DND-41 (cell line): ENCODE measurements around the gene KRTDAP.

Source experiments
- ATAC-seq: fragments of 200-7000 bp; cut with Tn5 transposase; 3 replicates; pipeline ENCODE4 v1.9.1; 2021; ENCODE audit warnings: low read depth; ENCODE audit not compliant: insufficient read depth
- DNase-seq: peaks from one replicate; pipeline ENCODE4 v3.0.0-alpha.2; 2020
- H2AFZ ChIP-seq: 2 replicates; pipeline ENCODE4 v1.6.0; 2012; ENCODE audit warnings: low read depth, low read length
- H3K27ac ChIP-seq: 2 replicates; pipeline ENCODE4 v1.5.1; 2012; ENCODE audit warnings: low read length, inconsistent platforms
- H3K27me3 ChIP-seq: fragments of 200-600 bp; sonication (generic); 2 replicates; pipeline ENCODE4 v1.6.0; 2012; ENCODE audit warnings: low read length, mild to moderate bottlenecking, inconsistent platforms; ENCODE audit not compliant: insufficient read depth, poor library complexity
- H3K36me3 ChIP-seq: 2 replicates; pipeline ENCODE4 v1.5.1; 2012; ENCODE audit warnings: low read length, inconsistent platforms; ENCODE audit not compliant: insufficient read depth
- H3K4me1 ChIP-seq: 2 replicates; pipeline ENCODE4 v1.5.1; 2012; ENCODE audit warnings: mild to moderate bottlenecking, low read length; ENCODE audit not compliant: insufficient read depth
- H3K4me2 ChIP-seq: 2 replicates; pipeline ENCODE4 v1.6.0; 2012; ENCODE audit warnings: mild to moderate bottlenecking, moderate library complexity, low read length, inconsistent platforms; ENCODE audit not compliant: insufficient read depth
- H3K4me3 ChIP-seq, 2 experiments: fragments of 200-600 bp in 1 of 2; shearing (Covaris generic) in 1 of 2; 2 replicates each; pipeline ENCODE4 v1.5.1; 2012 to 2016; ENCODE audit warnings: inconsistent platforms in 2 of 2, low read length in 2 of 2, mild to moderate bottlenecking in 2 of 2, low read depth in 1 of 2, moderate library complexity in 1 of 2
- H3K79me2 ChIP-seq: 2 replicates; pipeline ENCODE4 v1.6.0; 2012; ENCODE audit warnings: low read length, inconsistent platforms; ENCODE audit not compliant: insufficient read depth
- H3K9ac ChIP-seq: 2 replicates; pipeline ENCODE4 v1.6.0; 2012; ENCODE audit warnings: low read depth, mild to moderate bottlenecking, inconsistent platforms, low read length, moderate library complexity
- H3K9me3 ChIP-seq: 2 replicates; pipeline ENCODE4 v1.5.1; 2012; ENCODE audit warnings: low read length, moderate library complexity, mild to moderate bottlenecking, inconsistent platforms; ENCODE audit not compliant: insufficient read depth, severe bottlenecking
- H4K20me1 ChIP-seq: 2 replicates; pipeline ENCODE4 v1.6.0; 2012; ENCODE audit warnings: low read length; ENCODE audit not compliant: insufficient read depth
- CTCF ChIP-seq: IDR thresholded peaks from 2 replicates; pipeline ENCODE4 v1.5.1; 2012; ENCODE audit warnings: borderline replicate concordance, low read length, moderate library complexity, mild to moderate bottlenecking; ENCODE audit not compliant: poor library complexity, severe bottlenecking; ENCODE audit errors: extremely low read depth
- EZH2 ChIP-seq: IDR thresholded peaks from 3 replicates; pipeline ENCODE4 v1.6.1; 2012; ENCODE audit warnings: borderline replicate concordance, low read depth, mild to moderate bottlenecking, moderate library complexity, low read length, inconsistent platforms; ENCODE audit not compliant: severe bottlenecking

The KRTDAP gene

GRCh38 chr19:35490364-35490763 is at the start of gene KRTDAP:
KRTDAP (minus strand) TSS chr19:35490464; CDS start chr19:35490442, 22 bp downstream.
- no peak within 1 kb of the TSS for H3K4me3 ChIP-seq
- no peak for DNase-seq
- H3K27me3 ChIP-seq = peaks cover 26% of the 10 kb centered on the region

GRCh38 chr19:35539850-35540249 is 49.6 kb upstream of the KRTDAP start:
- H3K36me3 ChIP-seq = peaks cover 5% of the 10 kb centered on the region; the same call in 1 of the 2 replicates
- no peaks in the 10 kb centered on the region for H3K27me3 ChIP-seq
- H3K4me2 ChIP-seq = no peak overlapping the region
- no peaks in the 10 kb centered on the region for H4K20me1 ChIP-seq
- no peak overlapping the region for H3K27ac ChIP-seq
- H2AFZ ChIP-seq = no peak overlapping the region
- H3K79me2 ChIP-seq = peaks cover 1% of the 10 kb centered on the region; the same call in 1 of the 2 replicates
- no peak overlapping the region for H3K9ac ChIP-seq
- TF ChIP-seq CTCF = no peak
- TF ChIP-seq EZH2 = no peak
- H3K4me1 ChIP-seq = peaks cover 14% of the 10 kb centered on the region
- H3K4me3 ChIP-seq = no peak overlapping the region
- 0 out of 3 replicates have a peak, but pooled peaks have one; percentile 16 for ATAC-seq
- no peak for DNase-seq
- no peaks in the 10 kb centered on the region for H3K9me3 ChIP-seq

More at GRCh38 chr19:35490364-35490763, at the start of gene KRTDAP:
- no peaks in the 10 kb centered on the region for H3K9me3 ChIP-seq
- no peaks in the 10 kb centered on the region for H3K36me3 ChIP-seq
- TF ChIP-seq CTCF (no peak), EZH2 (no peak)
- no peaks in the 10 kb centered on the region for H3K79me2 ChIP-seq
- no peak for ATAC-seq
- no peak within 1 kb of the TSS for H3K27ac ChIP-seq
- no peak within 1 kb of the TSS for H3K9ac ChIP-seq
- H2AFZ ChIP-seq = no peak within 1 kb of the TSS
- peaks cover 3% of the 10 kb centered on the region; the same call in 1 of the 2 replicates for H3K4me1 ChIP-seq
- H3K4me2 ChIP-seq = no peak within 1 kb of the TSS
- no peaks in the 10 kb centered on the region for H4K20me1 ChIP-seq

- Histone ChIP-seq H3K4me3 (no peak overlapping the region), H3K36me3 (peaks cover 5% of the 10 kb centered on the region; the same call in 1 of the 2 replicates), H2AFZ (no peak overlapping the region), H3K4me2 (no peak overlapping the region), H3K27me3 (no peaks in the 10 kb centered on the region), H3K4me1 (peaks cover 9% of the 10 kb centered on the region), H3K79me2 (no peaks in the 10 kb centered on the region), H3K27ac (no peak overlapping the region), H4K20me1 (no peaks in the 10 kb centered on the region), H3K9me3 (no peaks in the 10 kb centered on the region), H3K9ac (no peak overlapping the region)
- TF ChIP-seq CTCF = no peak
- no peak for TF ChIP-seq EZH2
- no peak for DNase-seq
- peak; percentile 36; the same call in 1 of the 3 replicates for ATAC-seq
Measured at GRCh38 chr19:35539314-35539713, 49.0 kb upstream of the KRTDAP start.
